Heart left ventricle (tissue), 16 donors: ENCODE measurements around the gene ZNF786. TPM values are rescaled to one million over a fixed set of nuclear protein-coding genes. Genes with fewer than 3 reads are reported as not detected.

Experiments used
- ATAC-seq, 4 donors: fragments of 200-7000 bp; cut with Tn5 transposase; one replicate each; pipeline ENCODE4 v1.9.1; 2020 to 2022; ENCODE audit warnings: moderate library complexity in 4 of 4, mild to moderate bottlenecking in 3 of 4, moderate number of reproducible peaks in 1 of 4
- DNase-seq, 5 donors: peaks; one replicate each; pipeline ENCODE4 v3.0.0-alpha.2; 2020
- H3K27ac ChIP-seq, 12 donors: fragments of 200-600 bp; sonication (generic) in 4 of 12; one replicate each; pipeline versions ENCODE4 v1.5.0 to v1.8.0; 2016 to 2022; ENCODE audit warnings: mild to moderate bottlenecking in 2 of 12
- H3K27me3 ChIP-seq, 9 donors: fragments of 200-600 bp; sonication (generic) in 2 of 9; one replicate each; pipeline versions ENCODE4 v1.5.1 to v1.8.0; 2016 to 2022; ENCODE audit warnings: mild to moderate bottlenecking in 3 of 9
- H3K36me3 ChIP-seq, 9 donors: fragments of 200-600 bp; sonication (generic) in 2 of 9; one replicate each; pipeline versions ENCODE4 v1.5.0 to v1.8.0; 2018 to 2022; ENCODE audit warnings: mild to moderate bottlenecking in 2 of 9
- H3K4me1 ChIP-seq, 12 donors: fragments of 200-600 bp; sonication (generic) in 4 of 12; one replicate each; pipeline versions ENCODE4 v1.5.0 to v1.8.0; 2016 to 2022; ENCODE audit warnings: mild to moderate bottlenecking in 3 of 12
- H3K4me3 ChIP-seq, 12 donors: fragments of 200-600 bp; sonication (generic) in 4 of 12; one replicate each; pipeline versions ENCODE4 v1.5.0 to v1.8.0; 2017 to 2022; ENCODE audit warnings: mild to moderate bottlenecking in 9 of 12, moderate library complexity in 4 of 12
- H3K9me3 ChIP-seq, 12 donors: fragments of 200-600 bp; sonication (generic) in 4 of 12; one replicate each; pipeline versions ENCODE4 v1.5.0 to v1.8.0; 2016 to 2022; ENCODE audit warnings: mild to moderate bottlenecking in 1 of 12
- POLR2A ChIP-seq, 2 donors: fragments of 450-650 bp; IDR thresholded peaks; one replicate each; pipeline ENCODE4 v1.6.1; 2017; ENCODE audit warnings: antibody characterized with exemption in 2 of 2, mild to moderate bottlenecking in 2 of 2, moderate library complexity in 2 of 2
- WGBS, 4 donors: extraction: QIAGEN DNeasy Blood & Tissue Kit in 2 of 4; methylation state at CpG; one replicate each; pipeline versions ENCODE4 v1.1.5 to v1.1.7; 2013 to 2018; 5-methylcytosine and 5-hydroxymethylcytosine counted together
- intact Hi-C, 10 donors: fragments of 100-400 bp; cut with DNase I; formaldehyde crosslinking; loops; one replicate each; pipeline versions ENCODE4 v1.11.1 to v1.14.2; 2022
- polyA plus RNA-seq, 2 donors: library from polyadenylated mRNA; stranded (reverse); fragments of 200-250 nt; gene quantifications; one replicate each; pipeline ENCODE4 v1.2.3, GENCODE V29; 2013
- total RNA-seq, 9 donors: library from RNA; depleted of rRNA in 2 of 9; stranded (reverse); fragments of >200 nt in 2 of 9; fragmentation: NEBNext Ultra II Directional in 3 of 9; extraction: Animal tissue kit (Norgen Biotek cat#: 25700) in 3 of 9; gene quantifications; one replicate each; pipeline versions ENCODE4 v1.1.0 to v1.2.4, GENCODE V29; 2016 to 2023
- TF ChIP-seq, protein P1 (sequence below), 12 donors: fragments of 200-600 bp; sonication (generic) in 4 of 12; IDR thresholded peaks; one replicate each; pipeline versions ENCODE4 v1.5.0 to v1.8.0; 2018 to 2022; ENCODE audit warnings: antibody characterized with exemption in 12 of 12, mild to moderate bottlenecking in 5 of 12
- donor health status: ischemic (EF 13 %, LVEDD 7.1; RV severe dilation, severe dysfunction).
- donor health status: healthy with polysubstance abuse.
- donor health status: DM: no; HTN: yes; CAD: no.
- donor health status: DM: no; HTN: no; CAD: no.
- donor health status: ischemic (EF 25% LVEDD 6.9; RV normal size, moderate dysfunction).
- donor health status: ischemic (EF 25% LVEDD 5.7; RV mildly dilated, moderate dysfunction).
- donor health status: healthy.
- donor health status: DM: yes; HTN: yes; CAD: no.
- donor health status: ischemic (EF 35%, LVEDD 5.7; RV mildly dilated, moderate dysfunction).
- donor health status: nonischemic (EF 11% LVEDD 7.7; RV severe dilation, severe dysfunction).
- donor health status: DM: yes; HTN: yes; CAD: no.
- donor health status: PGD.
- donor health status: ischemic (EF 29% LVEDD 5.4; RV normal size, mild dysfunction).
- donor health status: nonischemic (EF 23%, LVEDD 6.1; RV moderate dilation, normal function).

ZNF786 gene
- total and polyA plus RNA-seq, 11 donors, result 1.4 to 5.3 (median 2.9) TPM

GRCh38 chr7:149023662-149024061 is 66.9 kb downstream of the ZNF786 start:
- H3K4me1 ChIP-seq, result peaks cover 0 to 32% (median 14%) of the 10 kb centered on the region in 12 donors
- H3K36me3 ChIP-seq, result peaks cover 0 to 33% (median 16%) of the 10 kb centered on the region in 9 donors
- 62 to 76% (median 68%) methylated on average over 7 of the region's 7 CpGs for WGBS, 4 donors
- H3K9me3 ChIP-seq, result no peaks in the 10 kb centered on the region
- no peak overlapping the region for H3K27ac ChIP-seq
- no peak for TF ChIP-seq POLR2A (IDR thresholded peaks at IDR 0.05)
- TF ChIP-seq, protein P1, sequence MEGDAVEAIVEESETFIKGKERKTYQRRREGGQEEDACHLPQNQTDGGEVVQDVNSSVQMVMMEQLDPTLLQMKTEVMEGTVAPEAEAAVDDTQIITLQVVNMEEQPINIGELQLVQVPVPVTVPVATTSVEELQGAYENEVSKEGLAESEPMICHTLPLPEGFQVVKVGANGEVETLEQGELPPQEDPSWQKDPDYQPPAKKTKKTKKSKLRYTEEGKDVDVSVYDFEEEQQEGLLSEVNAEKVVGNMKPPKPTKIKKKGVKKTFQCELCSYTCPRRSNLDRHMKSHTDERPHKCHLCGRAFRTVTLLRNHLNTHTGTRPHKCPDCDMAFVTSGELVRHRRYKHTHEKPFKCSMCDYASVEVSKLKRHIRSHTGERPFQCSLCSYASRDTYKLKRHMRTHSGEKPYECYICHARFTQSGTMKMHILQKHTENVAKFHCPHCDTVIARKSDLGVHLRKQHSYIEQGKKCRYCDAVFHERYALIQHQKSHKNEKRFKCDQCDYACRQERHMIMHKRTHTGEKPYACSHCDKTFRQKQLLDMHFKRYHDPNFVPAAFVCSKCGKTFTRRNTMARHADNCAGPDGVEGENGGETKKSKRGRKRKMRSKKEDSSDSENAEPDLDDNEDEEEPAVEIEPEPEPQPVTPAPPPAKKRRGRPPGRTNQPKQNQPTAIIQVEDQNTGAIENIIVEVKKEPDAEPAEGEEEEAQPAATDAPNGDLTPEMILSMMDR (IDR thresholded peaks at IDR 0.05), result no peak
- DNase-seq (no peak), ATAC-seq (no peak)
- intact Hi-C loops, result no loop called here
- no peaks in the 10 kb centered on the region for H3K27me3 ChIP-seq
- H3K4me3 ChIP-seq, result no peak overlapping the region

- Histone ChIP-seq H3K27ac (no peak overlapping the region), H3K27me3 (no peaks in the 10 kb centered on the region), H3K4me3 (no peak overlapping the region), H3K9me3 (no peaks in the 10 kb centered on the region), H3K4me1 (peaks cover 0 to 32% (median 14%) of the 10 kb centered on the region in 12 donors), H3K36me3 (peaks cover 0 to 40% (median 23%) of the 10 kb centered on the region in 9 donors)
- TF ChIP-seq, protein P1 (IDR thresholded peaks at IDR 0.05), result no peak
- no peak for TF ChIP-seq POLR2A (IDR thresholded peaks at IDR 0.05)
- no peak for ATAC-seq
- no peak for DNase-seq
- WGBS, 4 donors, result 74 to 83% (median 79%) methylated on average over 6 of the region's 6 CpGs
- intact Hi-C loops, result no loop called here
These were observed 67.7 kb downstream of the ZNF786 start for GRCh38 chr7:149022756-149023360.

- Histone ChIP-seq H3K4me3 (no peak overlapping the region), H3K4me1 (peaks cover 0 to 21% (median 4%) of the 10 kb centered on the region in 12 donors), H3K9me3 (no peaks in the 10 kb centered on the region), H3K27ac (no peak overlapping the region), H3K27me3 (no peaks in the 10 kb centered on the region), H3K36me3 (peaks cover 0 to 48% (median 34%) of the 10 kb centered on the region in 9 donors)
- WGBS, 4 donors, result 87 to 93% (median 90%) methylated on average over 12 of the region's 12 CpGs
- ATAC-seq, result no peak
- intact Hi-C loops, result no loop called here
- DNase-seq, result no peak
- no peak for TF ChIP-seq POLR2A (IDR thresholded peaks at IDR 0.05)
- TF ChIP-seq, protein P1 (IDR thresholded peaks at IDR 0.05), result no peak
These were observed 68.8 kb downstream of the ZNF786 start for GRCh38 chr7:149021725-149022062.

DNA sequence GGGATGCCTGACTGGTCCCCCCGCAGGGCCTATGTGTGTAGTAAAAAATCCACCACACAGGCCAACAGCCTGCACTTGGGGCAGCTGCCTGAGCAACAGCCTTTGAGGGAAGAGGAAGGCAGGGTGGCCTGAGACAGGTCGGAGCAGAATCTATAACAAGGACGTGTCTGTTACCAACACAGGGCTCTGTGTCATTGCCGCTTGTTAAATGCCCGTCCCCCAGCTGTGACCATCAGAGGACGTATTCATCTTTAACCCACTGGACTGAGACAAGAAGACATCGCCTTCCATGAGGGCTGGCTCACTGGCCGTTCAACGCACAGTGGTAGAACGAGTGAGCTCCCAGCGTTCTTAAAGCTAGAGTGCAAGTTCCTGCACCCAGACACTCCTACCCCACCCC is 70.0 kb downstream of the ZNF786 start:
- 84 to 91% (median 89%) methylated on average over 11 of the region's 11 CpGs for WGBS, 4 donors
- Histone ChIP-seq H3K4me1 (peaks cover 0 to 11% (median 0%) of the 10 kb centered on the region in 12 donors), H3K9me3 (no peaks in the 10 kb centered on the region), H3K4me3 (no peak overlapping the region), H3K27ac (no peak overlapping the region), H3K27me3 (no peaks in the 10 kb centered on the region), H3K36me3 (peaks cover 2 to 60% (median 46%) of the 10 kb centered on the region in 9 donors)
- no peak for DNase-seq
- TF ChIP-seq, protein P1 (IDR thresholded peaks at IDR 0.05), result no peak
- TF ChIP-seq POLR2A (IDR thresholded peaks at IDR 0.05), result no peak
- peak in 1 of 4 donors; percentile 14 for ATAC-seq
- intact Hi-C loops, result no loop called here

Other genes starting within 250 kb of the ZNF786 start
- 1 to 10 TPM in 8 of 9 donors, under 1 TPM in 1; 0.82 to 5.4 (median 1.3) TPM for gene EZH2, start 206.4 kb downstream of the ZNF786 start, total RNA-seq
- gene EZH2, start 206.4 kb downstream of the ZNF786 start, polyA plus RNA-seq, result 1 to 10 TPM in 1 of 2 donors, under 1 TPM in 1; 0.61 to 2.6 TPM
- gene PDIA4, start 62.2 kb downstream of the ZNF786 start, total RNA-seq, result 10 to 100 TPM; 20.9 to 67.7 (median 33.1) TPM
- 10 to 100 TPM in 1 of 2 donors, 1 to 10 TPM in 1; 8.4 to 84.4 TPM for gene PDIA4, start 62.2 kb downstream of the ZNF786 start, polyA plus RNA-seq
- gene ZNF425, start 35.6 kb upstream of the ZNF786 start, total RNA-seq, result 1 to 10 TPM in 3 of 9 donors, under 1 TPM in 6; 0.21 to 1.6 (median 0.92) TPM
- gene ZNF425, start 35.6 kb upstream of the ZNF786 start, polyA plus RNA-seq, result under 1 TPM; 0.27 to 0.30 TPM
- 10 to 100 TPM in 3 of 9 donors, 1 to 10 TPM in 6; 6.5 to 14.4 (median 8.9) TPM for gene ZNF398, start 56.7 kb upstream of the ZNF786 start, total RNA-seq
- gene ZNF398, start 56.7 kb upstream of the ZNF786 start, polyA plus RNA-seq, result 1 to 10 TPM; 2.1 to 4.9 TPM
- gene ZNF282, start 104.8 kb upstream of the ZNF786 start, total RNA-seq, result 10 to 100 TPM; 11.0 to 21.4 (median 13.0) TPM
- 10 to 100 TPM in 1 of 2 donors, 1 to 10 TPM in 1; 6.6 to 12.5 TPM for gene ZNF282, start 104.8 kb upstream of the ZNF786 start, polyA plus RNA-seq
- gene ZNF212, start 148.9 kb upstream of the ZNF786 start, total RNA-seq, result 1 to 10 TPM; 3.4 to 6.3 (median 4.3) TPM
- gene ZNF212, start 148.9 kb upstream of the ZNF786 start, polyA plus RNA-seq, result 1 to 10 TPM; 3.9 to 4.9 TPM
- 1 to 10 TPM; 2.8 to 9.0 (median 3.4) TPM for gene ZNF783, start 171.5 kb upstream of the ZNF786 start, total RNA-seq
- 1 to 10 TPM; 3.0 to 3.3 TPM for gene ZNF783, start 171.5 kb upstream of the ZNF786 start, polyA plus RNA-seq